HepG2 (cell line): ENCODE measurements around the gene FNIP2.

Experiments used
- CTCF ChIP-seq: sonication (generic); formaldehyde crosslinking; IDR thresholded peaks from 2 replicates; pipeline ENCODE4 v1.5.0; 2020; ENCODE audit warnings: mild to moderate bottlenecking, missing genetic modification reagents, moderate library complexity
- HIVEP1 ChIP-seq: sonication (generic); formaldehyde crosslinking; IDR thresholded peaks from 2 replicates; pipeline ENCODE4 v1.4.0; 2020; ENCODE audit warnings: mild to moderate bottlenecking, missing genetic modification reagents
- NFE2L1 ChIP-seq: sonication (generic); formaldehyde crosslinking; IDR thresholded peaks from 2 replicates; pipeline ENCODE4 v1.4.0; 2020; ENCODE audit warnings: missing genetic modification reagents, mild to moderate bottlenecking, borderline replicate concordance
- PCBP1 ChIP-seq: fragments of 200-400 bp; formaldehyde crosslinking; IDR thresholded peaks from 2 replicates; pipeline ENCODE4 v1.6.1; 2017; ENCODE audit warnings: mild to moderate bottlenecking, low read depth, low read length, borderline replicate concordance
- POLR2AphosphoS5 ChIP-seq: IDR thresholded peaks from 2 replicates; pipeline ENCODE4 v1.6.1; 2012; ENCODE audit warnings: low read depth, low read length
- PPARG ChIP-seq: conservative IDR thresholded peaks from 2 replicates; pipeline ENCODE4 v1.6.1; 2016; ENCODE audit warnings: missing biosample characterization, missing genetic modification reagents
- SMARCC2 ChIP-seq: fragments of 450-650 bp; IDR thresholded peaks from 2 replicates; pipeline ENCODE4 v1.6.1; 2017; ENCODE audit warnings: antibody characterized with exemption, mild to moderate bottlenecking
- TP53 ChIP-seq: sonication (generic); formaldehyde crosslinking; conservative IDR thresholded peaks from 2 replicates; pipeline ENCODE4 v1.4.0; 2020; ENCODE audit warnings: missing genetic modification reagents
- USF2 ChIP-seq, 2 experiments: sonication (generic) in 1 of 2; formaldehyde crosslinking in 1 of 2; IDR thresholded peaks; 2 replicates each; pipeline versions ENCODE4 v1.5.1 to v1.6.1; 2011 to 2020; ENCODE audit warnings: borderline replicate concordance in 1 of 2, low read depth in 1 of 2, low read length in 1 of 2, mild to moderate bottlenecking in 1 of 2, missing genetic modification reagents in 1 of 2, moderate library complexity in 1 of 2
- ZBTB37 ChIP-seq: sonication (generic); formaldehyde crosslinking; IDR thresholded peaks from 2 replicates; pipeline ENCODE4 v1.4.0; 2020; ENCODE audit warnings: mild to moderate bottlenecking, missing genetic modification reagents
- TF ChIP-seq, protein P1 (sequence below), 2 experiments: IDR thresholded peaks; 2 replicates each; pipeline ENCODE4 v1.6.1; 2011 to 2012; ENCODE audit warnings: low read length in 2 of 2, borderline replicate concordance in 1 of 2, low read depth in 1 of 2, mild to moderate bottlenecking in 1 of 2, moderate library complexity in 1 of 2
- TF ChIP-seq, protein P2 (sequence below): sonication (generic); formaldehyde crosslinking; conservative IDR thresholded peaks from 2 replicates; pipeline ENCODE4 v1.4.0; 2020; ENCODE audit warnings: missing genetic modification reagents

DNA sequence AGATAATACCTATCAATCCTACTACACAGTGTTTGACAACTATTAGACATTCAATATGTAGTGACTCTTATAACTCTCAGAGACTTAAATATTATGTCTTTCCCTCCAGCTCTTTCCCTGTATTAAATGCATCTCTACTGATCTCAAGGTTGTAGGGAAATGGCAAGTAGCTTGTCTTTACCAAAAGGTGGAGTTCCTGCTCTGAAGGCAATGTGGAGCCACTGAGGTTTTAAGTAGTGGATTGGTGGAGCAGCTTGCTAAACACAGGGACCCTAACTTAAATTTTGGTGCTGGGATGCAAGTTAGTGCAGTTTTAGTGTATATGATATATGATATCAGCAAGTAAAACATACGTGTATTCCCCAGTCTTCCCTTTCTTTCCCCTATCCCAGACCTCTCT, 13.1 kb downstream of the FNIP2 start:
- TF ChIP-seq SMARCC2: no peak
- no peak for TF ChIP-seq USF2 (IDR thresholded peaks at IDR 0.05; ENCODE audit: low read depth, low read length)
- TF ChIP-seq USF2 (CRISPR knock-in tag; IDR thresholded peaks at IDR 0.05; ENCODE audit: borderline replicate concordance): no peak
- TF ChIP-seq, protein P1, sequence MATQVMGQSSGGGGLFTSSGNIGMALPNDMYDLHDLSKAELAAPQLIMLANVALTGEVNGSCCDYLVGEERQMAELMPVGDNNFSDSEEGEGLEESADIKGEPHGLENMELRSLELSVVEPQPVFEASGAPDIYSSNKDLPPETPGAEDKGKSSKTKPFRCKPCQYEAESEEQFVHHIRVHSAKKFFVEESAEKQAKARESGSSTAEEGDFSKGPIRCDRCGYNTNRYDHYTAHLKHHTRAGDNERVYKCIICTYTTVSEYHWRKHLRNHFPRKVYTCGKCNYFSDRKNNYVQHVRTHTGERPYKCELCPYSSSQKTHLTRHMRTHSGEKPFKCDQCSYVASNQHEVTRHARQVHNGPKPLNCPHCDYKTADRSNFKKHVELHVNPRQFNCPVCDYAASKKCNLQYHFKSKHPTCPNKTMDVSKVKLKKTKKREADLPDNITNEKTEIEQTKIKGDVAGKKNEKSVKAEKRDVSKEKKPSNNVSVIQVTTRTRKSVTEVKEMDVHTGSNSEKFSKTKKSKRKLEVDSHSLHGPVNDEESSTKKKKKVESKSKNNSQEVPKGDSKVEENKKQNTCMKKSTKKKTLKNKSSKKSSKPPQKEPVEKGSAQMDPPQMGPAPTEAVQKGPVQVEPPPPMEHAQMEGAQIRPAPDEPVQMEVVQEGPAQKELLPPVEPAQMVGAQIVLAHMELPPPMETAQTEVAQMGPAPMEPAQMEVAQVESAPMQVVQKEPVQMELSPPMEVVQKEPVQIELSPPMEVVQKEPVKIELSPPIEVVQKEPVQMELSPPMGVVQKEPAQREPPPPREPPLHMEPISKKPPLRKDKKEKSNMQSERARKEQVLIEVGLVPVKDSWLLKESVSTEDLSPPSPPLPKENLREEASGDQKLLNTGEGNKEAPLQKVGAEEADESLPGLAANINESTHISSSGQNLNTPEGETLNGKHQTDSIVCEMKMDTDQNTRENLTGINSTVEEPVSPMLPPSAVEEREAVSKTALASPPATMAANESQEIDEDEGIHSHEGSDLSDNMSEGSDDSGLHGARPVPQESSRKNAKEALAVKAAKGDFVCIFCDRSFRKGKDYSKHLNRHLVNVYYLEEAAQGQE (IDR thresholded peaks at IDR 0.05; ENCODE audit: borderline replicate concordance in 1 of 2, low read depth in 1 of 2, low read length in 2 of 2): no peak
- no peak for TF ChIP-seq TP53 (CRISPR knock-in tag)
- no peak for TF ChIP-seq ZBTB37 (CRISPR knock-in tag)
- TF ChIP-seq, protein P2, sequence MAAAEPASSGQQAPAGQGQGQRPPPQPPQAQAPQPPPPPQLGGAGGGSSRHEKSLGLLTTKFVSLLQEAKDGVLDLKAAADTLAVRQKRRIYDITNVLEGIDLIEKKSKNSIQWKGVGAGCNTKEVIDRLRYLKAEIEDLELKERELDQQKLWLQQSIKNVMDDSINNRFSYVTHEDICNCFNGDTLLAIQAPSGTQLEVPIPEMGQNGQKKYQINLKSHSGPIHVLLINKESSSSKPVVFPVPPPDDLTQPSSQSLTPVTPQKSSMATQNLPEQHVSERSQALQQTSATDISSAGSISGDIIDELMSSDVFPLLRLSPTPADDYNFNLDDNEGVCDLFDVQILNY (CRISPR knock-in tag): no peak
- no peak for TF ChIP-seq NFE2L1
- TF ChIP-seq POLR2AphosphoS5: no peak
- no peak for TF ChIP-seq HIVEP1
- TF ChIP-seq PCBP1: no peak
- TF ChIP-seq PPARG (CRISPR knock-in tag): no peak
- TF ChIP-seq CTCF (CRISPR knock-in tag): peak; percentile 30
